ENCODE results near the gene ANAPC5. TPM values are rescaled to one million over a fixed set of nuclear protein-coding genes. Genes with fewer than 3 reads are reported as not detected.

ANAPC5 gene
- total RNA-seq, 1 experiment from 2014 or later: 199 TPM

- H3K9me3 ChIP-seq (ENCODE audit: low read length): no peaks in the 10 kb centered on the region
- no peak overlapping the region for H2AFZ ChIP-seq (ENCODE audit: low read length)
- peaks cover 6% of the 10 kb centered on the region; the same call in 1 of the 2 replicates for H4K20me1 ChIP-seq (ENCODE audit: low read length)
- no TSS peak for BruUV-seq (replicated peaks)
- H3K27ac ChIP-seq (ENCODE audit: low read length): no peak overlapping the region
- POLR2A ChIA-PET (ENCODE audit: unreplicated experiment): no interaction called here
- no peaks in the 10 kb centered on the region for H3K9me2 ChIP-seq (replicated peaks; ENCODE audit: low read length)
- H3K27me3 ChIP-seq (ENCODE audit: low read length): no peaks in the 10 kb centered on the region
- no peak overlapping the region for H3K9ac ChIP-seq (ENCODE audit: low read length)
- H3K4me3 ChIP-seq (ENCODE audit: low read length): no peak overlapping the region
- no peak for DNase-seq
- TF ChIP-seq EZH2phosphoT487 (IDR thresholded peaks at IDR 0.05; ENCODE audit: borderline replicate concordance, low read length) (no peak), EZH2 (IDR thresholded peaks at IDR 0.05; ENCODE audit: low read length, unreplicated experiment) (no peak), CTCF (conservative IDR thresholded peaks at IDR 0.05; ENCODE audit: low read depth, low read length) (no peak)
- H3K4me2 ChIP-seq (ENCODE audit: low read length): no peak overlapping the region
- CTCF ChIA-PET: no interaction called here
- intact Hi-C loops (cut with micrococcal nuclease): no loop called here
- H3F3A ChIP-seq (ENCODE audit: low read length, unreplicated experiment): no peaks in the 10 kb centered on the region
- H3K36me3 ChIP-seq (ENCODE audit: low read depth, low read length): no peaks in the 10 kb centered on the region
- no peaks in the 10 kb centered on the region for H3K4me1 ChIP-seq (ENCODE audit: insufficient read depth, low read length)
- ATAC-seq: no peak
- peaks cover 31% of the 10 kb centered on the region for H3K79me2 ChIP-seq (ENCODE audit: low read length)
These were observed 62.2 kb downstream of the ANAPC5 start for GRCh38 chr12:121289962-121290361.

- H3K27me3 ChIP-seq (ENCODE audit: low read length): no peaks in the 10 kb centered on the region
- H3K4me1 ChIP-seq (ENCODE audit: insufficient read depth, low read length): no peaks in the 10 kb centered on the region
- H2AFZ ChIP-seq (ENCODE audit: low read length): no peak overlapping the region
- no peak overlapping the region for H3K27ac ChIP-seq (ENCODE audit: low read length)
- no peak for TF ChIP-seq CTCF (conservative IDR thresholded peaks at IDR 0.05; ENCODE audit: low read depth, low read length)
- no peak for TF ChIP-seq EZH2phosphoT487 (IDR thresholded peaks at IDR 0.05; ENCODE audit: borderline replicate concordance, low read length)
- TF ChIP-seq EZH2 (IDR thresholded peaks at IDR 0.05; ENCODE audit: low read length, unreplicated experiment): no peak
- H3K9me2 ChIP-seq (replicated peaks; ENCODE audit: low read length): no peaks in the 10 kb centered on the region
- H3K4me2 ChIP-seq (ENCODE audit: low read length): no peak overlapping the region
- H4K20me1 ChIP-seq (ENCODE audit: low read length): no peaks in the 10 kb centered on the region
- H3F3A ChIP-seq (ENCODE audit: low read length, unreplicated experiment): no peaks in the 10 kb centered on the region
- no peaks in the 10 kb centered on the region for H3K9me3 ChIP-seq (ENCODE audit: low read length)
- no TSS peak for BruUV-seq (replicated peaks)
- H3K9ac ChIP-seq (ENCODE audit: low read length): no peak overlapping the region
- DNase-seq (no peak), ATAC-seq (no peak)
- CTCF ChIA-PET: no interaction called here
- POLR2A ChIA-PET (ENCODE audit: unreplicated experiment): interaction anchor here (0.7 kb wide), 1 partner anchor 11 kb away, joined by 5 read pairs; no protein-coding TSS in a partner anchor
- H3K4me3 ChIP-seq (ENCODE audit: low read length): no peak overlapping the region
- H3K79me2 ChIP-seq (ENCODE audit: low read length): peaks cover 21% of the 10 kb centered on the region
- intact Hi-C loops (cut with micrococcal nuclease): no loop called here
- H3K36me3 ChIP-seq (ENCODE audit: low read depth, low read length): no peaks in the 10 kb centered on the region
These were observed 63.2 kb downstream of the ANAPC5 start for GRCh38 chr12:121288986-121289385.

GRCh38 chr12:121288158-121288845, 63.9 kb downstream of the ANAPC5 start:
- H2AFZ ChIP-seq (ENCODE audit: low read length): no peak overlapping the region
- no peaks in the 10 kb centered on the region for H4K20me1 ChIP-seq (ENCODE audit: low read length)
- no peaks in the 10 kb centered on the region for H3K9me2 ChIP-seq (replicated peaks; ENCODE audit: low read length)
- no peaks in the 10 kb centered on the region for H3F3A ChIP-seq (ENCODE audit: low read length, unreplicated experiment)
- H3K4me3 ChIP-seq (ENCODE audit: low read length): no peak overlapping the region
- H3K36me3 ChIP-seq (ENCODE audit: low read depth, low read length): no peaks in the 10 kb centered on the region
- H3K9me3 ChIP-seq (ENCODE audit: low read length): no peaks in the 10 kb centered on the region
- no peaks in the 10 kb centered on the region for H3K27me3 ChIP-seq (ENCODE audit: low read length)
- TF ChIP-seq EZH2 (IDR thresholded peaks at IDR 0.05; ENCODE audit: low read length, unreplicated experiment): no peak
- TF ChIP-seq CTCF (conservative IDR thresholded peaks at IDR 0.05; ENCODE audit: low read depth, low read length): no peak
- no peak for TF ChIP-seq EZH2phosphoT487 (IDR thresholded peaks at IDR 0.05; ENCODE audit: borderline replicate concordance, low read length)
- BruUV-seq (replicated peaks): no TSS peak
- DNase-seq: no peak
- intact Hi-C loops (cut with micrococcal nuclease): no loop called here
- CTCF ChIA-PET: no interaction called here
- ATAC-seq: no peak
- no peaks in the 10 kb centered on the region for H3K4me1 ChIP-seq (ENCODE audit: insufficient read depth, low read length)
- no peak overlapping the region for H3K4me2 ChIP-seq (ENCODE audit: low read length)
- no peak overlapping the region for H3K9ac ChIP-seq (ENCODE audit: low read length)
- POLR2A ChIA-PET (ENCODE audit: unreplicated experiment): interaction anchor here (0.7 kb wide), 2 partner anchors 8 to 12 kb away, joined by 5 read pairs; partner anchors contain the start of gene CAMKK2
- no peak overlapping the region for H3K27ac ChIP-seq (ENCODE audit: low read length)
- peaks cover 14% of the 10 kb centered on the region for H3K79me2 ChIP-seq (ENCODE audit: low read length)
